Measurements from ENCODE around the gene FAM120B. TPM values are rescaled to one million over a fixed set of nuclear protein-coding genes. Genes with fewer than 3 reads are reported as not detected.
"Not testable (repeated sequence)": the region's sequence is repeated elsewhere in the genome, so short reads cannot be mapped to it uniquely, and the experiment has no call there.

FAM120B gene
- total RNA-seq, 1 donor, result 14.8 TPM

DNA sequence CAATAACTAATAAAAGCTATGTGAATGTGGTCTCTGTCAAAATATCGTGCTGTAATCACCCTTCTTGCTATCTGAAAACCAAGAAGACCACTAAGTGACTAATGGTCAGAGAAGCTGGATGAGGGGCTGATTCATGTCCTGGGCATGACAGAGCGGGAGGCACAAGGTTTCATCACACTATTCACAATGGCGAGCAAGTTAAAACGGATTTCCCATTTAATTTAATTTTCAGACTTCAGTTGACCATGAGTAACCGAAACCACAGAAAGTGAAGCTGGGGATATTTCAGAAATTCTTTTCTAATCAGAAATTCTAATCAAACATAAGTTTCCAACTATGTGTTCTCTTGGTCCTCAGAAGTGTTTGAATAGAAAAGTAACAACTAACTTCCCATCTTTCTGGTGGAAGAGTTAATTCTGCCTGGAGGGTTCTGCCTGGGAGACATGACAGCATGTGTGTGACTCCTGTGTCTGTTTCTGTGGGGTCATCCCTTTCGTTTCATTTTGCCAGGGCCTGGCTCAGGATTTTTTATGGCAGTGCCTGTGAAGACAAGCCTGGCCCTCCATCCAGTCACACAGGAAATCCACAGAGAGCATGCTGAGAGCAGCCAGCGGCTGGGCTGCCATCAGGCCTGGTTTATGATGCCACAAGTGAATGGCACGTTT is 98.9 kb downstream of the FAM120B start:
- peak in 1 of 3 donors; percentile 16 for DNase-seq (ENCODE audit: low read depth in 2 of 3, low spot score in 2 of 3)

DNA sequence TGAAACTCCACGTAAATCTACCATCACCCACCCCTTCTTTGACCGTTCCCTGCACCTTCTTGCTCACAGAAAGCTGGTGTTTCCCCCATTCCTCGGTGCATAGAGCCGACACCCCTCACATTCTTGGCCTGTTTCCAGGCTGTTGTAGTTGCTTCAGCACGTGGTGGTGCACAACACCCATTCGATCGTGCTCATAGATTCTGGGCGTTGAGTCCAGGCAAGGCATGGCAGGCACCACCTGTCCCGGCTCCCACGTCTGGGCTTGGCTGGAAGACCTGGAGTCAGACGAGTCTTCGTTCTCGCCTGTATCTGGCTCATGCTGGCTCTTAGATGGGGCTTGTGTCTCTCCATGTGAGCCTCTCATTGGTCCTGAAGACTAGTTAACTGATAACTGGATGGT is 100.6 kb downstream of the FAM120B start:
- DNase-seq (ENCODE audit: low read depth in 2 of 3, low spot score in 2 of 3), result no peak

DNA sequence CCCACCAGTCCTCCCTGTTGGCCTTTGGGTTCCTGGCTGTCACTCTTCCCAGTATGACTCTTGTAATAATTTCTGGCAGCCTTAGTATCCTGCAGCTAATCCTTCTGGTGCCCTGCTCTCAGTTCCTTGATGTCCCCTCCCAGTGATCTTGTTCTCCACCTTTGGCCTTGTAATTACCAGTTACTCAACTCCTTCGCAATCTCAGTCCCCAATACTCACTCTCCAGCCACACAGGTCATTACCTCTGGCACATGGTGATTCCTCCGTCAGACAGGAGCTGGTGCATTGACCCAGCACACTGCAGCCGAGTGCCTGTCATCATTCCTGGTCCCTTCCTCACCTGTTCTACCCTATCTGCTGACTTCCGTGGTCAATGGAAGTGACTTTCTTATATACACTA is 101.4 kb downstream of the FAM120B start:
- DNase-seq (ENCODE audit: low read depth in 2 of 3, low spot score in 2 of 3), result no peak

GRCh38 chr6:170409746-170410145 is 103.2 kb downstream of the FAM120B start:
- DNase-seq (ENCODE audit: low read depth in 2 of 3, low spot score in 2 of 3), result not testable (repeated sequence)

- DNase-seq (ENCODE audit: low read depth in 2 of 3, low spot score in 2 of 3), result no peak
Observed at GRCh38 chr6:170410241-170410640, 103.7 kb downstream of the FAM120B start.

GRCh38 chr6:170415318-170415717 is 108.8 kb downstream of the FAM120B start:
- DNase-seq (ENCODE audit: low read depth in 2 of 3, low spot score in 2 of 3), result no peak

DNA sequence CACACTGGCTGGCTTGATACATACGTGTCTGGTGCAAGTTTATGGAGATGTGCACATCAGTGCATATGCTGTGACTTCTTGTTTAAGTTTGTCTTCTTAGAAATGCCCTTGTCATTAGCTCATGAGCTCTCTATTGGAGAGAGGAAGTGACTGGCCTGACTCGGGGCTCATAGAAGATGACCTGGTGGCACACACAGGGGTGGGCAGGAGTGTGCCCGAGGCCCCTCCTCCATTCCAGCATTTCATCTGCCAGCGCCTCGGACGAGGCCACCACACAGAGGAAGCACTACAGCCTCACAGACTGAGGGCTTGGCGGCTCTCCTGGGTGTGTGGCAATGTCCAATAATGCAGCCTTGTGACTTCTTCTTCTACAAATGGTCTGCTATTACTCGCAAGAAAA is 109.7 kb downstream of the FAM120B start:
- no peak for DNase-seq (ENCODE audit: low read depth in 2 of 3, low spot score in 2 of 3)

DNA sequence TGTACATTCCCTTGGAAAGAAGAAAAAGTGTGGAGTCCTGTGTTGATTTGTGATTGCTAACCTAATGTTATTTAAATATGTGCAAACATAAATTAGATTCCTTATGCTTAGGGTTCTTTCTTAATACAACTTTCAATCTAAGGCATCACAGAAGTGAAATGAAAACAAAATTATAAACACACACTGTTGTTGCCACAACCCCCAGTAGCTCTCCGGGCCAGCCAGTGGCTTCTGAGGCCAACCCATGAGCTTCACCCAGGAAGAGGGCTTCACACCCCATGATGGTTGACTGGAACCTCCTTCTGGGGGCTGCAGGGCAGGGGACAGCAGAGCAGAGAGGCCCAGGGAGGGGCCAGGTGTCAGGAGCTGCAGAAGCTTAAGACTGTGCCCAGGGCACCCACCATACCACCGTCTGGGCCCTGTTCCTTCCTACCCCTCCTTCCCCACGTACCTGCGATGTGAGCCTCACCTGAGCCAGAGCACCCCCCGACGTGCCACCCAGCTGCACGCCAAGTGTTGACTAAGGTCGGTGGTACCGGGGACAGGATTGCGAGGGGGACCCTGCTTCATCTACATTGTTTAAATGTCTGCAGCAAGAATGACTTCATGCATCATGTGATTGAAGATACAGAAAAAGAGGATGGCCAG is 110.5 kb downstream of the FAM120B start:
- no peak for DNase-seq (ENCODE audit: low read depth in 2 of 3, low spot score in 2 of 3)

GRCh38 chr6:170417881-170418280 is 111.3 kb downstream of the FAM120B start:
- no peak for DNase-seq (ENCODE audit: low read depth in 2 of 3, low spot score in 2 of 3)

GRCh38 chr6:170420283-170420682 is 113.7 kb downstream of the FAM120B start:
- no peak for DNase-seq (ENCODE audit: low read depth in 2 of 3, low spot score in 2 of 3)

- no peak for DNase-seq (ENCODE audit: low read depth in 2 of 3, low spot score in 2 of 3)
Observed at GRCh38 chr6:170420791-170421776, 114.5 kb downstream of the FAM120B start.

DNA sequence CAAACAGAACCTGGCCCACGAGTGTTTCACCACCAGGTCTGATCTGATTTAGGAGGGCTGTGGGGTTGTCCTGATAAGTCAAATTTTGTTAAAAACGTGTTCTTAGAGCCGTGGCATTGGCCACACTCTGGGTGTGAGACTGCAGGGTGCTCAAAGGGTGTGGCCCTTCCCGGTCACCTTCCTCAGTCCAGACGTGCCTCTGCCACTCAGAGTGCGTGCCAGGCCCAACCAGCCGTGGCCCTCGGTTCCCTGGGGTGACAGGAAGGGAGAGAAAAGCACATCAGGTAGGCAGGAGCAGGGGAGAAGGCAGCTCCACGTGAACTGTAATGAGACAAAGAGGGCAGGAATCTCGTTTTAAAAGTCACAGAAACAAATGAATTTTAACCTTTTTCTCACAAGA is 115.4 kb downstream of the FAM120B start:
- DNase-seq (ENCODE audit: low read depth in 2 of 3, low spot score in 2 of 3), result no peak

GRCh38 chr6:170423030-170423429 is 116.5 kb downstream of the FAM120B start:
- no peak for DNase-seq (ENCODE audit: low read depth in 2 of 3, low spot score in 2 of 3)

GRCh38 chr6:170423814-170424603 is 117.5 kb downstream of the FAM120B start:
- no peak for DNase-seq (ENCODE audit: low read depth in 2 of 3, low spot score in 2 of 3)

- no peak for DNase-seq (ENCODE audit: low read depth in 2 of 3, low spot score in 2 of 3)
Observed at GRCh38 chr6:170424604-170425126, 118.1 kb downstream of the FAM120B start.

DNA sequence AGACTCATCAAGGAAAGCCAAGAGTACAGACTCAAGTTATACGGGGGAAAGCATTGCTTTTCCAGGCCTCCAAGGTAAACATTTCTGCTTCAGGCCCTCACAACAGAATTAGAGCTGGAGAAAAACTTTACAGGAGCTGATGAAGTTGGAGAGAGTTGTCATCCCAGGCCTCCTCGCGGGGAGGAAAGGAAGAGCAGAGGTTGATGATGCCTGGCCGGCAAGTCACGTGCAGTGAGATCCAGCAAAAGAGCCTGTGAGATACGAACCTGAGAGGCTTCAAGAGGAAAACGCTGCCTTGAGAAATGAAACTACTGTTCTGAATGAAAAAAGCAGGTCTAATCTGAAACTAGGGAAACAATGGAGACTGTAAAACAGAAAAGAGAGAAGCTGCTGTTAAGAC is 122.9 kb downstream of the FAM120B start:
- no peak for DNase-seq (ENCODE audit: low read depth in 2 of 3, low spot score in 2 of 3)

DNA sequence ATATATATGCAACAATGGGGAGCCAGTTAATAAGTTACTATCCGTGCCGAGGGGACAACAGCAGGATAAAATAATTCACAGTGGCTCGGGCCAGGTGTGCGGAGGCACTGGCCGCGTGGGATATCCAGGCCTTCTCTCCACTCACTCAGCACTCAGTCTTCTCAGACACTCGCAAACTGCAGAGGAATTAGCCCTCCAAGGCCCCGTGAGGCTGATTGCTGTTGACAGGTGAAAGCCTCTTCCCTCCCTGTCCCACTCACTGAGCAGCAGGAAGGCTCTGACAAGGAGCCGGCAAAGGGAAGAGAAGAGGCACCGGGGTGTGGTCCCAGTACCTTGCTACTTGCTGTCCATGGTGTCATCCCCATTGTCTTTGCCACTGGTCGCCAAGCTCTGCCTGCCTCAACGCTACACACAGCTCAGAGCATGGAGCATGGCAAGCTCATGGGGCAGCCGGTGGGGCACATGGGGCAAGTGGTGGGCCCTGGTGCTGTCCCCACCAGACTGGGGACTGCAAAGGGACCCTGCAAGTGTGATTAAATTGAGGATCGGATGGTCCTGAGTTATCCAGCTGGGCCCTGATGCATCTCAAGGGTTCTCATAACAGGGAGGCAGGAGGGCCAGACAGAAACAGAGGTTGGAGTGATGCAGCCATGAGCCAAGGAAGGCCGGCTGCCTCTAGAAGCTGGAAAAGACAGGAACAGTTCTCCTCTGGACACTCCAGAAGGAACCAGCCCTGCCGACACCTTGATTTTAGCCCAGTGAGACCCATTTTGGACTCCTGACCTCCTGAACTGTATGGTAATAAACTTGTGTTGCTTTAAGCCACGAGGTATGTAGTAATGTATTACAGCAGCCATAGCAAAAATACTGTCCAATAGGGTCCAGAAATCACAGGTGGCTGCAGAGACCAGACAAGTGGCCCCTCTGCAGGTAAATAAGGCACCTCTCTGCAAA is 126.9 kb downstream of the FAM120B start:
- no peak for DNase-seq (ENCODE audit: low read depth in 2 of 3, low spot score in 2 of 3)

GRCh38 chr6:170434117-170434820 is 127.7 kb downstream of the FAM120B start:
- DNase-seq (ENCODE audit: low read depth in 2 of 3, low spot score in 2 of 3), result no peak

- DNase-seq (ENCODE audit: low read depth in 2 of 3, low spot score in 2 of 3), result no peak
Observed at GRCh38 chr6:170434821-170435155, 128.2 kb downstream of the FAM120B start.
